22Rv1 (cell line): Measurements from ENCODE around the gene SPC25.
"Not testable (repeated sequence)": the region's sequence is repeated elsewhere in the genome, so short reads cannot be mapped to it uniquely, and the experiment has no call there.

ENCODE experiments used
- ZFX ChIP-seq: fragments of 450-650 bp; IDR thresholded peaks from 2 replicates; pipeline ENCODE4 v1.6.1; 2017; ENCODE audit warnings: antibody characterized with exemption, borderline replicate concordance
- TF ChIP-seq, protein P1 (sequence below): fragments of 450-650 bp; IDR thresholded peaks from 2 replicates; pipeline ENCODE4 v1.5.1; 2017; ENCODE audit warnings: mild to moderate bottlenecking

DNA sequence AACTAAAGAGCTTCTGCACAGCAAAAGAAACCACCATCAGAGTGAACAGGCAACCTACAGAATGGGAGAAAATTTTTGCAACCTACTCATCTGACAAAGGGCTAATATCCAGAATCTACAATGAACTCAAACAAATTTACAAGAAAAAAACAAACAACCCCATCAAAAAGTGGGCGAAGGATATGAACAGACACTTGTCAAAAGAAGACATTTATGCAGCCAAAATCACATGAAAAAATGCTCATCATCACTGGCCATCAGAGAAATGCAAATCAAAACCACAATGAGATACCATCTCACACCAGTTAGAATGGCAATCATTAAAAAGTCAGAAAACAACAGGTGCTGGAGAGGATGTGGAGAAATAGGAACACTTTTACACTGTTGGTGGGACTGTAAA lies 19.9 kb downstream of the SPC25 start:
- TF ChIP-seq, protein P1, sequence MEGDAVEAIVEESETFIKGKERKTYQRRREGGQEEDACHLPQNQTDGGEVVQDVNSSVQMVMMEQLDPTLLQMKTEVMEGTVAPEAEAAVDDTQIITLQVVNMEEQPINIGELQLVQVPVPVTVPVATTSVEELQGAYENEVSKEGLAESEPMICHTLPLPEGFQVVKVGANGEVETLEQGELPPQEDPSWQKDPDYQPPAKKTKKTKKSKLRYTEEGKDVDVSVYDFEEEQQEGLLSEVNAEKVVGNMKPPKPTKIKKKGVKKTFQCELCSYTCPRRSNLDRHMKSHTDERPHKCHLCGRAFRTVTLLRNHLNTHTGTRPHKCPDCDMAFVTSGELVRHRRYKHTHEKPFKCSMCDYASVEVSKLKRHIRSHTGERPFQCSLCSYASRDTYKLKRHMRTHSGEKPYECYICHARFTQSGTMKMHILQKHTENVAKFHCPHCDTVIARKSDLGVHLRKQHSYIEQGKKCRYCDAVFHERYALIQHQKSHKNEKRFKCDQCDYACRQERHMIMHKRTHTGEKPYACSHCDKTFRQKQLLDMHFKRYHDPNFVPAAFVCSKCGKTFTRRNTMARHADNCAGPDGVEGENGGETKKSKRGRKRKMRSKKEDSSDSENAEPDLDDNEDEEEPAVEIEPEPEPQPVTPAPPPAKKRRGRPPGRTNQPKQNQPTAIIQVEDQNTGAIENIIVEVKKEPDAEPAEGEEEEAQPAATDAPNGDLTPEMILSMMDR, result not testable (repeated sequence)
- not testable (repeated sequence) for TF ChIP-seq ZFX
